ENCODE data around the gene TMEFF2. TPM values are rescaled to one million over a fixed set of nuclear protein-coding genes. Genes with fewer than 3 reads are reported as not detected.

Gene TMEFF2
- total RNA-seq, 2 experiments from 2014 or later: not detected

DNA sequence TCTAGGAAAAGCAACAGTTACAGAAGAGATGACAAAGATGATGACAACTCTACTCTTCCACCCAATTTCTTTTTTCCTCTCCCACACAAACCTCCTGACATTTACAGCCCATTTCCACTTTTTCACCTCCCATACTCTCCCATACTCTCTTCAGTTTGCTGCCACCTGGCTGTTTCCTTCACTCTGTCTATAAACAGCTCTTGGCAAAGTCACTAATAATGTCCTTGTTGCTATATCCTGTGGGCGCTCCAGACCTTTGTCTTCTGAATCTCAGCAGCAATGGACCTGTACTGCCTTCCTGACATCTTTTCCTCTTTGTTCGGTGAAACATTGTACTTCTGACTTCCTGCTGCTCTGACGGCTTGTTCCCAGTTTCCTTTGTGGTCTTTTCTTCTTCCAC is 287.2 kb downstream of the TMEFF2 start:
- Mint-ChIP-seq H3K27me3 (peaks cover 2% of the 10 kb centered on the region), H3K4me1 (ENCODE audit: low read depth) (peaks cover 3% of the 10 kb centered on the region), H3K4me3 (no peak overlapping the region), H3K9me3 (no peaks in the 10 kb centered on the region), H3K27ac (no peak overlapping the region), H3K36me3 (no peaks in the 10 kb centered on the region)
- no peak for DNase-seq
- intact Hi-C loops (cut with micrococcal nuclease): no loop called here
- ChIA-PET POLR2A (no interaction called here), CTCF (no interaction called here)

DNA sequence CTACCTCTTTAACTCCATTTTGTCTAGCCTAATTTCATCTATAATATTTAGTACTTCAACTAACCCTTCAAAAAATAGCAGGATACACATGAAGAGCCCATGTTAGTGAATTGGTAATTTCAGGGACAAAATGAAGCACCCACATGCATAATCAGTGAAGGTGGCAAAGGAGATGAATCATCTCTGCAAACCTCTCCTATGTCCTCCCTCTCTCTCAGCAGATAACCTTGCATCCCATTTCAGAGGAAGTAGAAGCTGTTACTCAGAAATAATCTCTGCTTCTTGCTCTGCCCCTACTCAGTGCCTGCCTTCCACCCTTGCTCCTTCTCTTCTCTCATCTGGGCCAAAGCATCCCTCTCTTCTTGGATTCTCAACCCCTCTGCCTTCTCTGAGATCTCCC is 287.6 kb downstream of the TMEFF2 start:
- Mint-ChIP-seq H3K27me3 (peaks cover 2% of the 10 kb centered on the region), H3K4me1 (ENCODE audit: low read depth) (peaks cover 3% of the 10 kb centered on the region), H3K9me3 (no peaks in the 10 kb centered on the region), H3K27ac (no peak overlapping the region), H3K36me3 (no peaks in the 10 kb centered on the region), H3K4me3 (no peak overlapping the region)
- no peak for DNase-seq
- POLR2A ChIA-PET: interaction anchor here (0.6 kb wide), 1 partner anchor 26 kb away, joined by 3 read pairs; no protein-coding TSS in a partner anchor
- intact Hi-C loops (cut with micrococcal nuclease): no loop called here
- CTCF ChIA-PET: no interaction called here

DNA sequence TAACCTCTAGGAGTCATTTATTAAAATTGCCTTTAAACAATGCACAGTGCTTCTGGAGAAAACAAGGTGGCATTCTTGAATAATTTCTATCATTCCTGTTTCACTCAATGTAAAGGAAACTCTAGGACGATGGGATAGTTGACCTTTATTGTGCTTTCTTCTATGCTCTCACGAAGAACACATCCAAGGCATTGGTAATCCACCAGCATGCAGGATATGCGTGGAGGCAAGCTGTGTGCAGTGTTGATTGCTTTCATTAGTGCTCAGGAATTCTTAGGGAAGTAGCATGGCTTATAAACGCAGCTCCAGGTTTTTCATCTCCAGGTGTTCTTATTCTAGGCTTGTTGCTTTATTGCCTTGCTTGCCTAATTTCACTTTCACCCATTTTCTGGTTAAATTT is 289.4 kb downstream of the TMEFF2 start:
- DNase-seq: no peak
- intact Hi-C loops (cut with micrococcal nuclease): no loop called here
- no peak overlapping the region for H3K27ac Mint-ChIP-seq
- POLR2A ChIA-PET: no interaction called here
- peaks cover 4% of the 10 kb centered on the region for H3K27me3 Mint-ChIP-seq
- H3K36me3 Mint-ChIP-seq: no peaks in the 10 kb centered on the region
- CTCF ChIA-PET: no interaction called here
- H3K9me3 Mint-ChIP-seq: no peaks in the 10 kb centered on the region
- peaks cover under 1% of the 10 kb centered on the region for H3K4me1 Mint-ChIP-seq (ENCODE audit: low read depth)
- no peak overlapping the region for H3K4me3 Mint-ChIP-seq

DNA sequence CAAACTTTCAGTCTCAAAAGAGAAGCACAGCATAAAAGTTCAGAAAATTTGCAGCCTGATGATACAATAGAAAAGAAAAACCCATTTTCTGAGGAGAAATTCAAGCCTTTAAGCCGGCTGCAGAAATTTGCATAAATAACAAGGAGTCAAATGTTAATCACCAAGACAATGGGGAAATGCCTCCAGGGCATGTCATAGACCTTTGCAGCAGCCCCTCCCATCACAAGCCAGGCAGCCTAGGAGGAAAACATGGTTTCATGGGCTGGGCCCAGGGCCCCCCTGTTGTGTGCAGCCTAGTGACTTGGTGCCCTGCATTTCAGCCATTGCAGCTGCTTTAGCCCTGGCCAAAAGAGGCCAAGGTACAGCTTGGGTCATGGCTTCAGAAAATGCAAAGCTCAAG is 293.7 kb downstream of the TMEFF2 start:
- intact Hi-C loops (cut with micrococcal nuclease): no loop called here

DNA sequence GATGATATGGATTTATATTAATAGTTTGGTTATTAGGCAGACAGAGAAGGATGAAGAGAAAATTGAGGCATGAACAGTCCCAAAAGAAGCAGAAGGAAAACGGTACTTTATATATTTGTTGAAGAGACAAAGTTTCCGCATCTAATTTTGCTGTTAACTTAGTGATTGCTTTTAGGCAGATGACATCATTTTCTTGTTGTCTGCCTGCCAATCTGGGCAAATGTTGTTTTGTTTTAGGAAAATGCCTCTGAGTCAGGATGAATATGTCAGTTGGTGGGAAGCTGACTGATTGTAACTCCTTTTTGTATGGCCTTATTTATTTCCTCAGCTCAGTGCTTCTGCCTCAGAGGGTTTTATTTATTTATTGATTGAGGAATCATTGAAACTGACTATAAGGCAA is 295.3 kb downstream of the TMEFF2 start:
- intact Hi-C loops (cut with micrococcal nuclease): no loop called here
- ChIA-PET POLR2A (no interaction called here), CTCF (no interaction called here)
- Mint-ChIP-seq H3K4me3 (no peak overlapping the region), H3K36me3 (no peaks in the 10 kb centered on the region), H3K27ac (no peak overlapping the region), H3K27me3 (peaks cover 10% of the 10 kb centered on the region), H3K4me1 (ENCODE audit: low read depth) (no peaks in the 10 kb centered on the region), H3K9me3 (no peaks in the 10 kb centered on the region)
- DNase-seq: no peak

More for the DNA sequence above, 293.7 kb downstream of the TMEFF2 start:
- H3K9me3 Mint-ChIP-seq: no peaks in the 10 kb centered on the region
- no peak overlapping the region for H3K4me3 Mint-ChIP-seq
- H3K27ac Mint-ChIP-seq: no peak overlapping the region
- no peak for DNase-seq
- POLR2A ChIA-PET: no interaction called here
- H3K27me3 Mint-ChIP-seq: peaks cover 10% of the 10 kb centered on the region
- H3K4me1 Mint-ChIP-seq (ENCODE audit: low read depth): no peaks in the 10 kb centered on the region
- CTCF ChIA-PET: no interaction called here
- H3K36me3 Mint-ChIP-seq: no peaks in the 10 kb centered on the region

Data from activated CD4-positive, alpha-beta memory T cell treated with anti-CD3 and anti-CD28 coated beads for 36 hours (primary cell).